GM19193 (cell line): ENCODE results near the gene DHCR24.

Experiments used
- POLR2A ChIP-seq: IDR thresholded peaks from 4 replicates; pipeline ENCODE4 v1.6.1; 2011; ENCODE audit not compliant: insufficient read depth, insufficient read length; ENCODE audit errors: extremely low read depth

The DHCR24 gene

DNA sequence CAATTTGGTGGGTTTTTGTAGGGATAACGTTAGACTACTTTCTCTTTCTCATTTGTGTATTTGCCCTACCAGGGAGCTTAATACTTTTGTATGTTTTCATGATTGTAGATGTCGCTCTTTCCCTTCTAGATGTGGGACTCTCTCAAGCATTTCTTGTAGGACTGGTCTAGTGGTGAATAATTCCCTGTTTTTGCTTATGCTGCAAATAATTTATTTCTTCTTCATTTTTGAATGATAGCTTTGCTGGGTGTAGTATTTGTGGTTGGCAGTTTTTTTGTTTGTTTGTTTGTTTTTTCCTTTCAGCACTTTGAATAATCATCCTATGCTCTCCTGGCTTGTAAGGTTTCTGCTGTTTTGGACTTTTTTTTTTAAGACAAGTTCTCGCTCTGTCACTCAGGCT, 63.3 kb downstream of the DHCR24 start:
- TF ChIP-seq POLR2A: no peak

DNA sequence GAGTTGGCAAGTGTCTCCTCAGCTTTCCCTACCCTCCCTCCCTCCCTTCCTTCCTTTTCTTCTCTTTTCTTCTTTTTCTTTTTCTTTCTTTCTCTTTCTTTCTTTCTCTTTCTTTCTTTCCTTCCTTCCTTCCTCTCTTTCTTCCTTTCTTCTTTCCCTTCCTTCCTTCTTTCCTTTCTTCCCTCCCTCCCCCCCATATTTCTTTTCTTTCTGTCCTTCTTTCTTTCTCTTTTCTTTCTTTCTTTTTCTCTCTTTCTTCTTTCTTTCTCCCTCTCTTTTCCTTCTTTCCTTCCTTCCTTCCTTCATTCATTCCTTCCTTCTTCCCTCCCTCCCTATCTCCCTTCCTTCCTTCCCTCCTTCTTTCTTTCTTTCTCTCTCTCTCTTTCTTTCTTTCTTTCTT, 67.3 kb downstream of the DHCR24 start:
- TF ChIP-seq POLR2A: no peak

DNA sequence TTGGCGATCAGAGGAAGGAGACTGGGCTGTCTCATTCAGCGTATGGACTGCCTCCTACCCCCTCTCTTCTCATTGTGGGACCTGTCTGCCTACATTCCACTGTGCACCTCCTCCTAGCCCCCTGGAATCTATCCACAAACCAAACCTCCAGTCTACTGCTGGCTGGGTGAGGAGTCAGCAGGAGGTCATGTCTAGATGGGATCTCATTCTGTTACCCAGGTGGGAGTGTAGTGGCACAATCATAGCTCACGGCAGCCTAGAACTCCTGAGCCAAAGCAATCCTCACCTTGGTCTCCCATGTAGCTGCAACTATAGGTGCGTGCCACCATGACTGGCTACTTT, 67.8 kb downstream of the DHCR24 start:
- no peak for TF ChIP-seq POLR2A

DNA sequence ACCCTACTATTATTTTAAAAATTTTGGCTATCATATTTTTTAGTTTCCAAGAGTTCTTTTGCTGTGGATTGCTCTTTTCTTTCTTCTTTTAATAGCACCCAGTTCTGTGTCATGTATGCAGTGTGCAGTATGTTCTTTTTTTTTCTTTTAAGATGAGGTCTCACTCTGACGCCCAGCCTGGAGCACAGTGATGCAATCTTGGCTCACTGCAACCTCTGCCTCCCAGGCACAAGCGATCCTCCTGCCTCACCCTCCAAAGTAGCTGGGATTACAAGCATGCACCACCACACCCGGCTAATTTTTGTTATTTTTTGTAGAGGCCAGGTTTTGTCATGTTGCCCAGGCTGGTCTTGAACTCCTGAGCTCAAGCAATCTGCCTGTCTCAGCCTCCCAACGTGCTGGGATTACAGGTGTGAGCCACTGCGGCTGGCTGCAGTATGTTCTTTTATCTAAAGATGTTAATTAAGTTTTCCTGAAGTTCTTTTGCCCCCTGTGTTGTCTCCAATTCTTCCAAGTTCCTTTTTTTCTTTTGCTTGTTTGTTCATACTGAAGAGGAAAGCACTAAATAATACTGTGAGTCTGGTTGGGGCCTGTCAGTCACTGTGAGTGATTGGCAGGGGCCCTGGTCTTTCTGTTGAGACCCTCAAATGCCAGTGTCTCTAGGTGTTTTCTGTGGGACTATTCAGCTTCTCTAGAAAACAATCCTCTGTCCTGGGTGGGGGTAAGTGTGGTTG, 68.4 kb downstream of the DHCR24 start:
- TF ChIP-seq POLR2A: no peak

GRCh38 chr1:54816951-54817350, 70.0 kb downstream of the DHCR24 start:
- no peak for TF ChIP-seq POLR2A

DNA sequence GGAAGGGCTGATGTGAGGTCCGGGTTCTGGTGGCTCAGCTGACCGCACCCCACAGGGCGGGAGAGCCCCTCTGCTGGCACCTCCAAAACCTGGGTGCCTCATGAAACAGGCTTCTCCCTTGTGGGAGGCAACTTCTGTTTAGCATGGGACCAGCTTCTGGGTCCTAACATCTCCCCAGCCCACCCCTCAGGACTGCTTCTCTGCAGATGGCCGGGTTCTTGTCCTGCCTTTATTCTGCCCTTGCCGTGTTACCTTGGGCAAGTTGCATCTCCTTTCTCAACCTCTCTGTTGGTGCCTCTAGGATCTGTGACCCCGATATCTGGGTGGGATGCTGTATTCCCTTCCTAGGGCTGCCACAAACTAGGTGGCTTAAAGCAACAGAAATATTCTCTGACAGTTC, 70.9 kb downstream of the DHCR24 start:
- no peak for TF ChIP-seq POLR2A

DNA sequence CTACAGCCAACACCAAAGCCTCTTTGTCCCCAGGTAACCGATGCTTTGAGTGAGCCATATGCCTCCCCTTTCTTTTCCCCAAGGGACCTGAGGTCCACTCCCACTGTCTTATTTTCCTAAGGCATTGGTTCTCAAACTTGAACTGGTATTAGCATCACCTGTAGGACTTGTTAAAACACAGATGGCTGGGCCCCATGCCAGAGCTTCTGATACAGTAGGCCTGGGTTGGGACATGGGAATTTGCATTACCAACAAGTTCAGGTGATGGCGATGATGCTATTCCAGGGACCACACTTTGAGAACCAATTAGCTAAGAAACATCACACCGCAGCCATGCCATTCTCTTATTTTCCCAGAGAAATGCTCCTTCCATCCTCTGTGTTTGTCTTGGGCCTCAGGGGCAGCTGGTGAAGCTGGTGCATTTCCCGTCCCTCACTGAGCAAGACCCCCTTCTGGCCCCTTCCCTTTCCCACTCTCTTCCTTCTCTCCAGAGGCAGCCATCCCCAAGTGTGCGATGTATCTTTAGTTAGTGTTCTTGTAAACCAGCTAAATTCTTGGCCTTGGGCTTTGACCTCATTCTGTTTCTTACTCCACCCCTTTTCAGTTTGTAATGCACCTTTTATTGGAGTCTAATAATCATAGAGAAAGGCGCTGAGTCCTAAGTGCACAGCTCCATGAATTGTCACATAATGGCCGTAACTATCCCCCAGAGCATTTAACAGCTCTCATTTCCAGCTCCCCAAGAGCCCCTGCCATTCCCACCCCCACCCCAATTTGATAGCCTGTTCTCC, 71.7 kb downstream of the DHCR24 start:
- no peak for TF ChIP-seq POLR2A

- no peak for TF ChIP-seq POLR2A
Observed at GRCh38 chr1:54814571-54814970, 72.4 kb downstream of the DHCR24 start.

DNA sequence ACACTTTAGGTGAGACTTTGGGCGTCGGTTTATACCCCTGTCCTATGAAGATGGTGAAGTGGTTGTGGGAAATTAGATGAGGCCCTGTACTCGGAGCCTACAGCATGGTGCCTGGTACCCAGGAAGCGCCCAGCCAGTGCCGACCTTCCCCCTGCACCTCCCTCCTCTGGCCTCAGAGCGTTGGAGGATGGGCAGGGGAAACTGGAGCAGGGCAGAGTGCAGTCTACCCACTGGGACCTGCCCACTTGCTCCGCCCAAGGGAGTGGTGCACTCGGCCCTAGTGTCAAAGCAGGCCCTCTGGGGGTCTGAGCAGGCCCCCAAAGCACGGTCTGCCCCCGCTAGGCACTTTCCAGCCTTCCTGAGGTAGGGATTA, 72.9 kb downstream of the DHCR24 start:
- no peak for TF ChIP-seq POLR2A

GRCh38 chr1:54813485-54814125, 73.4 kb downstream of the DHCR24 start:
- TF ChIP-seq POLR2A: no peak

DNA sequence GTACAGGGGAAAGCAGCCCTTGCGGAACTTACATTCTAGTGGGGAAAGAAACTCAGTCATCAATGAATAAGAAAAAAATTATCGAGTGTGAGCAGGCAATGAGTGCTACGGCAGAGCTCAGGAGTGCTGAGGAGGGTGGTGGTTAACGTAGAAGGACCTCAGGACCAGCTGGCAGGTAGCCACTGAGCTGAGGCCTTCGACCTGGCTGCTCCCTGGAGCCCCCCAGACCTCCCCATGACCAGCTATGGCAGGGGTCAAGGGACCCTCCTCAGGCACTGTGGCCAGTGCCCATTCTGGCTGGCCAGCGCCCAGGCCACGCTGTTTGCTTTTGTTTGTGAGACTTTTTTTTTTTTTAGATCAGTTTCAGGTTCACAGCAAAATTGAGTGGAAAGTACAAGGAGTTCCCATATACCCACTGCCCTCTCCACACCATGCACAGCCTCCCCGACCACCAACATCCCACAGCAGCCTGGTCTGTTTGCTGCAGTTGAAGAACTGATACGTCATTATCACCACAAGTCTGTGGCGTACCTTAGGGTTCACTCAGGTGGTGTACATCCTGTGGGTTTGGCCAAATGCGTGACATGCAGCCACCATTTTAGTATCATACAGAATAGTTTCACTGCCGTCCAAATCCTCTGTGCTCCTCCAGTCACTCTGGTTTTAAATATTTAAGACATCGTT, 74.1 kb downstream of the DHCR24 start:
- TF ChIP-seq POLR2A: no peak

DNA sequence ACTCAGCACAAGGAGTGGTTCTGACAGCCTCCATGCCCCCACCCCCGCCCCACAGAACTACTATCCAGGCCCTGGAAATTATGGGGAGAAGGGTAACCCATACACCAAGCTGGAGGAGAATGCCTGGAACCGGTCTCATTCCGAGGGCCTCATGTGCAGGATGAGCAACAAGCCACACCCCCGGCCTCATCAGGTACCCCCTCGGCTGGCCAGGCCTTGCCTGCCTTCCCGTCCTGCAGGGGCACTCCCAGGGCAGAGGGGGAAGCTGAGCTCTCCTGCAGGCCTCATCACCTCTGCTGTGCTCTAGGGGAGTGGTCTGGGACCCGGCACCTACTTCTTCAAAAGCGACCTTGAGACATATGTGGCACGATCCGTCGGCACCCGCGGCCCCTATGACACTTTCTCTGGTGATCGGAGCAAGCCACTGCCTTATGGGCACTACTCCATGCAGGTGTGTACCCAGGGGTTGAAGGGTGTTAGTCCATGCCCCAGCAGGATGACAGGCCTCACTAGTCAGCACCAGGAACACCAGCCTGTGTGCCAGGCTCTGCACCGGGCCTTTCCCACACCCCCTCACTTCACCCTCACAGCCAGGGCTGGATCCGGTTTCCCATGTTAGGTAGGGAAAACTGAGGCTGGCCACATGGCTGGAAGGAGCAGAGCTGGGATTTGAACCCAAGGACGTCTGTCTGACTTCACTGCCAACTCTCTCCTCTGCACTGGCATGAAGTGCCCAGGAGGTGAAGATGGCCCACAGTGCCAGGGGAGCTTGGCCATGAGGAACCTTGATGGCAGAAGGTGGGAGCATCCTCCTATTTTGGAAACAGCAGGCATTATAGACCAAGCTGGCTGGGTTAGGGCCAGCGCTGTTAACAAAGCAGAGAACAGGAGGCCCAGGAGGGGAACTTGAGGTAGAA, 75.0 kb downstream of the DHCR24 start:
- no peak for TF ChIP-seq POLR2A

GRCh38 chr1:54811066-54811465, 75.9 kb downstream of the DHCR24 start:
- no peak for TF ChIP-seq POLR2A
